ENCODE measurements around the gene CYB5D1. TPM values are rescaled to one million over a fixed set of nuclear protein-coding genes. Genes with fewer than 3 reads are reported as not detected.

The CYB5D1 gene
- total RNA-seq, 5 donors from 2014 or later (not counting 1 experiment from before 2014, with no cell fraction given): 5.5 to 12.4 (median 8.4) TPM

- peaks cover 3 to 28% of the 10 kb centered on the region in 2 donors for H3K36me3 ChIP-seq (ENCODE audit: control insufficient read depth in 2 of 2, extremely low read depth in 1 of 2, insufficient read depth in 1 of 2, low read length in 1 of 2)
- POLR2A ChIA-PET: interaction anchor here in 1 of 2 donors (1.4 to 1.8 kb wide), 2 partner anchors 8 to 10 kb away, joined by 5 to 7 read pairs; no protein-coding TSS in a partner anchor
- Mint-ChIP-seq H3K4me3 (peak overlapping the region; percentile 87 to 100 (median 94)), H3K36me3 (peaks cover 3% of the 10 kb centered on the region), H3K27me3 (no peaks in the 10 kb centered on the region), H3K9me3 (no peaks in the 10 kb centered on the region), H3K27ac (peak overlapping the region; percentile 96 to 98), H3K4me1 (peaks cover 55 to 72% (median 65%) of the 10 kb centered on the region in 3 donors)
- H3K27me3 ChIP-seq (replicated peaks in 1 of 2; ENCODE audit: control insufficient read depth in 2 of 2, extremely low read depth in 1 of 2, insufficient read depth in 2 of 2, low read length in 1 of 2): no peaks in the 10 kb centered on the region
- peak overlapping the region; percentile 86 to 91 for H3K4me3 ChIP-seq (ENCODE audit: control insufficient read depth in 1 of 2, extremely low read depth in 1 of 2, low read length in 1 of 2)
- DNase-seq: peak; percentile 52 to 98 (median 95)
- WGBS (ENCODE audit: insufficient coverage): 0% methylated on average over 27 of the region's 47 CpGs
- peak; percentile 25 to 55 (median 32) for ATAC-seq (replicated peaks in 1 of 4)
- CTCF ChIA-PET: interaction anchor here (0.6 to 0.7 kb wide), 2 partner anchors 8 to 19 kb away, joined by 3 read pairs; no protein-coding TSS in a partner anchor
- peaks cover 43 to 74% of the 10 kb centered on the region in 2 experiments for H3K4me1 ChIP-seq (ENCODE audit: control insufficient read depth in 1 of 2, extremely low read depth in 1 of 2, insufficient read depth in 2 of 2, low read length in 2 of 2)
- peak overlapping the region; percentile 100 for H3K27ac ChIP-seq (ENCODE audit: low read length)
- H3K9me3 ChIP-seq: no peaks in the 10 kb centered on the region
These were observed 15.2 kb upstream of the CYB5D1 start for GRCh38 chr17:7842380-7843256.

- POLR2A ChIA-PET: interaction anchor here in 1 of 2 donors (0.8 to 1.8 kb wide), 3 partner anchors 8 to 14 kb away, joined by 3 to 7 read pairs (median 5); partner anchors contain the start of gene NAA38
- 0% methylated on average over 7 of the region's 17 CpGs for WGBS (ENCODE audit: insufficient coverage)
- peaks cover 41 to 72% of the 10 kb centered on the region in 2 experiments for H3K4me1 ChIP-seq (ENCODE audit: control insufficient read depth in 1 of 2, extremely low read depth in 1 of 2, insufficient read depth in 2 of 2, low read length in 2 of 2)
These were observed 14.6 kb upstream of the CYB5D1 start for GRCh38 chr17:7843257-7843535.

GRCh38 chr17:7843536-7844291 is 14.1 kb upstream of the CYB5D1 start:
- ChIA-PET POLR2A (interaction anchor here in 1 of 2 donors (0.8 to 1.8 kb wide), 3 partner anchors 9 to 13 kb away, joined by 3 to 7 read pairs (median 5); partner anchors contain the start of gene NAA38), CTCF (interaction anchor here (0.6 to 0.7 kb wide), 2 partner anchors 9 to 20 kb away, joined by 3 read pairs; no protein-coding TSS in a partner anchor)
- Histone ChIP-seq H3K27ac (ENCODE audit: low read length) (peak overlapping the region; percentile 100), H3K36me3 (ENCODE audit: control insufficient read depth in 2 of 2, extremely low read depth in 1 of 2, insufficient read depth in 1 of 2, low read length in 1 of 2) (peaks cover 3 to 36% of the 10 kb centered on the region in 2 donors), H3K4me3 (ENCODE audit: control insufficient read depth in 1 of 2, extremely low read depth in 1 of 2, low read length in 1 of 2) (peak overlapping the region; percentile 87 to 91), H3K27me3 (replicated peaks in 1 of 2; ENCODE audit: control insufficient read depth in 2 of 2, extremely low read depth in 1 of 2, insufficient read depth in 2 of 2, low read length in 1 of 2) (no peaks in the 10 kb centered on the region), H3K4me1 (ENCODE audit: control insufficient read depth in 1 of 2, extremely low read depth in 1 of 2, insufficient read depth in 2 of 2, low read length in 2 of 2) (peaks cover 38 to 67% of the 10 kb centered on the region in 2 experiments), H3K9me3 (no peaks in the 10 kb centered on the region)
- peak overlapping the region; percentile 87 to 100 (median 94) for H3K4me3 Mint-ChIP-seq
- ATAC-seq (replicated peaks in 1 of 4) (peak; percentile 35 to 44 (median 42)), DNase-seq (peak; percentile 60 to 97 (median 93))
- no peaks in the 10 kb centered on the region for H3K9me3 Mint-ChIP-seq
- H3K36me3 Mint-ChIP-seq: peaks cover 3% of the 10 kb centered on the region
- H3K4me1 Mint-ChIP-seq: peaks cover 47 to 64% (median 58%) of the 10 kb centered on the region in 3 donors
- no peaks in the 10 kb centered on the region for H3K27me3 Mint-ChIP-seq
- peak overlapping the region; percentile 96 to 98 for H3K27ac Mint-ChIP-seq
- WGBS (ENCODE audit: insufficient coverage): 1% methylated on average over 25 of the region's 61 CpGs

More at GRCh38 chr17:7843257-7843535, 14.6 kb upstream of the CYB5D1 start:
- peak in 2 of 35 experiments; percentile 36 to 48 for DNase-seq
- Mint-ChIP-seq H3K4me3 (peak overlapping the region; percentile 87 to 100 (median 94)), H3K36me3 (peaks cover 3% of the 10 kb centered on the region), H3K9me3 (no peaks in the 10 kb centered on the region), H3K27me3 (no peaks in the 10 kb centered on the region), H3K4me1 (peaks cover 51 to 69% (median 62%) of the 10 kb centered on the region in 3 donors), H3K27ac (peak overlapping the region; percentile 96 to 98)
- Histone ChIP-seq H3K9me3 (no peaks in the 10 kb centered on the region), H3K36me3 (ENCODE audit: control insufficient read depth in 2 of 2, extremely low read depth in 1 of 2, insufficient read depth in 1 of 2, low read length in 1 of 2) (peaks cover 3 to 33% of the 10 kb centered on the region in 2 donors), H3K27ac (ENCODE audit: low read length) (peak overlapping the region; percentile 100), H3K4me3 (ENCODE audit: control insufficient read depth in 1 of 2, extremely low read depth in 1 of 2, low read length in 1 of 2) (peak overlapping the region; percentile 86 to 91), H3K27me3 (replicated peaks in 1 of 2; ENCODE audit: control insufficient read depth in 2 of 2, extremely low read depth in 1 of 2, insufficient read depth in 2 of 2, low read length in 1 of 2) (no peaks in the 10 kb centered on the region)
- CTCF ChIA-PET: interaction anchor here (0.6 to 0.7 kb wide), 2 partner anchors 8 to 20 kb away, joined by 3 read pairs; no protein-coding TSS in a partner anchor
- no peak for ATAC-seq (replicated peaks in 1 of 4)

- H3K27me3 Mint-ChIP-seq: no peaks in the 10 kb centered on the region
- H3K27ac Mint-ChIP-seq: peak overlapping the region; percentile 96 to 98
- peaks cover 5 to 44% of the 10 kb centered on the region in 2 donors for H3K36me3 ChIP-seq (ENCODE audit: control insufficient read depth in 2 of 2, extremely low read depth in 1 of 2, insufficient read depth in 1 of 2, low read length in 1 of 2)
- H3K36me3 Mint-ChIP-seq: peaks cover 4% of the 10 kb centered on the region
- H3K4me3 Mint-ChIP-seq: peak overlapping the region; percentile 87 to 100 (median 94)
- peak overlapping the region; percentile 87 to 91 for H3K4me3 ChIP-seq (ENCODE audit: control insufficient read depth in 1 of 2, extremely low read depth in 1 of 2, low read length in 1 of 2)
- no peaks in the 10 kb centered on the region for H3K9me3 ChIP-seq
- peak overlapping the region; percentile 100 for H3K27ac ChIP-seq (ENCODE audit: low read length)
- under 1% methylated on average over 60 of the region's 71 CpGs for WGBS (ENCODE audit: insufficient coverage)
- no peaks in the 10 kb centered on the region for H3K27me3 ChIP-seq (replicated peaks in 1 of 2; ENCODE audit: control insufficient read depth in 2 of 2, extremely low read depth in 1 of 2, insufficient read depth in 2 of 2, low read length in 1 of 2)
- ATAC-seq (replicated peaks in 1 of 4): peak; percentile 23 to 51 (median 42)
- peaks cover 39 to 56% (median 50%) of the 10 kb centered on the region in 3 donors for H3K4me1 Mint-ChIP-seq
- peak in 34 of 35 experiments; percentile 61 to 90 (median 74) for DNase-seq
- POLR2A ChIA-PET: interaction anchor here (0.5 to 1.6 kb wide), 10 partner anchors 9 to 1014 kb away, joined by 3 to 13 read pairs (median 4); partner anchors contain the start of gene NAA38 (in 1 of the 2)
- CTCF ChIA-PET: interaction anchor here in 1 of 2 donors (1.2 to 1.7 kb wide), 3 partner anchors 9 to 17 kb away, joined by 3 to 9 read pairs (median 6); partner anchors contain the start of gene NAA38
- H3K9me3 Mint-ChIP-seq: no peaks in the 10 kb centered on the region
- peaks cover 31 to 59% of the 10 kb centered on the region in 2 experiments for H3K4me1 ChIP-seq (ENCODE audit: control insufficient read depth in 1 of 2, extremely low read depth in 1 of 2, insufficient read depth in 2 of 2, low read length in 2 of 2)
These were observed 13.3 kb upstream of the CYB5D1 start for GRCh38 chr17:7844292-7845154.

- CTCF ChIA-PET: interaction anchor here (0.5 to 1.7 kb wide), 4 partner anchors 10 to 17 kb away, joined by 3 to 9 read pairs (median 4); partner anchors contain the start of gene NAA38 (in 1 of the 2)
These were observed 12.3 kb upstream of the CYB5D1 start for GRCh38 chr17:7845359-7846062.

More at GRCh38 chr17:7845359-7846062, 12.3 kb upstream of the CYB5D1 start:
- peak overlapping the region in 1 of 2 donors; percentile 91 for H3K4me3 ChIP-seq (ENCODE audit: control insufficient read depth in 1 of 2, extremely low read depth in 1 of 2, low read length in 1 of 2)
- H3K4me1 Mint-ChIP-seq: peaks cover 30 to 46% (median 41%) of the 10 kb centered on the region in 3 donors
- H3K4me3 Mint-ChIP-seq: peak overlapping the region; percentile 87 to 100 (median 94)
- H3K9me3 ChIP-seq: no peaks in the 10 kb centered on the region
- no peaks in the 10 kb centered on the region for H3K27me3 ChIP-seq (replicated peaks in 1 of 2; ENCODE audit: control insufficient read depth in 2 of 2, extremely low read depth in 1 of 2, insufficient read depth in 2 of 2, low read length in 1 of 2)
- H3K27ac Mint-ChIP-seq: peak overlapping the region; percentile 55 to 96
- H3K27ac ChIP-seq (ENCODE audit: low read length): peak overlapping the region; percentile 100
- WGBS (ENCODE audit: insufficient coverage): 81% methylated on average over 9 of the region's 15 CpGs
- ATAC-seq (replicated peaks in 1 of 4) (no peak), DNase-seq (peak in 1 of 35 experiments; percentile 28)
- H3K9me3 Mint-ChIP-seq: no peaks in the 10 kb centered on the region
- H3K36me3 Mint-ChIP-seq: peaks cover 8% of the 10 kb centered on the region
- peaks cover 21 to 49% of the 10 kb centered on the region in 2 experiments for H3K4me1 ChIP-seq (ENCODE audit: control insufficient read depth in 1 of 2, extremely low read depth in 1 of 2, insufficient read depth in 2 of 2, low read length in 2 of 2)
- peaks cover 5 to 44% of the 10 kb centered on the region in 2 donors for H3K36me3 ChIP-seq (ENCODE audit: control insufficient read depth in 2 of 2, extremely low read depth in 1 of 2, insufficient read depth in 1 of 2, low read length in 1 of 2)
- no peaks in the 10 kb centered on the region for H3K27me3 Mint-ChIP-seq
- POLR2A ChIA-PET: interaction anchor here (0.6 to 1.6 kb wide), 6 partner anchors 10 to 1015 kb away, joined by 3 to 13 read pairs (median 4); partner anchors contain the start of gene NAA38 (in 1 of the 2)

Measured in T-cell (primary cell).